Measurements from ENCODE around the gene HDAC4. TPM values are rescaled to one million over a fixed set of nuclear protein-coding genes. Genes with fewer than 3 reads are reported as not detected.

The HDAC4 gene
- total and polyA plus RNA-seq, 9 of the 15 experiments (the other 6 are each of a cell fraction or from before 2014, with no cell fraction given) = 0.11 to 20.2 (median 4.0) TPM

DNA sequence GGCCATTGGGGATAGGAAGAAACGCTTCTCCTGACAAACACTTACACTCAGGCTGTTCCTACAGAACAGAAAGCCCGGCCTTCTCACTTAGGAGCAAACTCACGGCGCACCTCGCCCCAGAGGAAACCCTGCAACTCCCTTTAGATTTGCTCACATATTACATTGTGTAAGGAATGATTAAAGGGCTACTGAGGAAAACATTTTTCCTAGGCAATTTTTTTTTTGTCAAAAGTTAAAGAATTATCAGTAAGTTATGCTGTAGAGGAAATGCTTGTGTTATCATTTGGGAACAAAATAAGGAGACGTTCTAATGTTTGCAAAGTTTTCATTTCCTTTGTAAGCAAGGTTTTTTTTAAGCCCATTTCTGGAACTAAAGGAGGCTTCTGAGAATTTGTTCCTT lies 264.1 kb downstream of the HDAC4 start (continued):
- no peak for TF ChIP-seq SREBF1 (IDR thresholded peaks at IDR 0.05; ENCODE audit: borderline replicate concordance, low read depth, low read length)

DNA sequence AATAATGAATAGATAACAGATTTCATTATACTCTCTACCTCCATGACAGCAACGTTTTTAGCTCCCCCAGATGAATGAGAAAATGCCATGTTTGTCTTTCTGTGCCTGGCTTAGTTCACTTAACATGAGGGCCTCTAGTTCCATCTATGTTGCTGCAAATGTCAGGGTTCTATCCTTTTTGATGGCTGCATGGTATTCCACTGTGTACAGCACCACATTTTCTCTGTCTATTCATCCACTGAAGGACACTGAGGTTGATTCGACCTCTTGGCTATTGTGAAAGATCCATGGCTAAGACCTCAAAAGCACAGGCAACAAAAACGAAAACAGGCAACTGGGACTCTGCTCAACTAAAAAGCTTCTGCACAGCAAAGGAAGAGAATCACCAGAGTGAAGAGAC lies 264.6 kb downstream of the HDAC4 start:
- Histone ChIP-seq H3K9me1 (ENCODE audit: control insufficient read depth, insufficient read depth, low read length) (no peaks in the 10 kb centered on the region), H2AFZ (ENCODE audit: low read depth, low read length) (no peak overlapping the region), H3K36me3 (ENCODE audit: control insufficient read depth, insufficient read depth, low read length) (peaks cover 12% of the 10 kb centered on the region; the same call in 1 of the 3 replicates), H3K4me3 (no peak overlapping the region), H3K4me2 (ENCODE audit: insufficient read depth, low read length) (no peak overlapping the region), H3K9ac (ENCODE audit: insufficient read depth in 1 of 2, low read depth in 2 of 2, low read length in 2 of 2) (no peak overlapping the region), H4K20me1 (replicated peaks; ENCODE audit: control insufficient read depth, insufficient read depth, low read length) (no peaks in the 10 kb centered on the region), H3K27me3 (ENCODE audit: control insufficient read depth in 2 of 2, insufficient read depth in 2 of 2, low read length in 2 of 2) (no peaks in the 10 kb centered on the region), H3K27ac (ENCODE audit: extremely low read depth, low read depth, low read length) (no peak overlapping the region), H3K4me1 (replicated peaks in 1 of 2; ENCODE audit: control insufficient read depth in 2 of 2, insufficient read depth in 2 of 2, low read length in 2 of 2) (no peaks in the 10 kb centered on the region), H3K79me2 (ENCODE audit: control insufficient read depth, insufficient read depth, low read length) (no peaks in the 10 kb centered on the region), H3K9me3 (replicated peaks; ENCODE audit: control insufficient read depth, insufficient read depth, low read depth, low read length) (no peaks in the 10 kb centered on the region)
- intact Hi-C loops (cut with micrococcal nuclease) (no loop called here), in situ Hi-C loops (cut with MboI) (no loop called here)
- 36% methylated on average over 3 of the region's 3 CpGs for WGBS (ENCODE audit: insufficient coverage, low coverage, missing lambda C conversion rate)
- ChIA-PET CTCF (ENCODE audit: low intra/inter-chr PET ratio) (no interaction called here), POLR2A (no interaction called here)
- DNase-seq (ENCODE audit: extremely low read depth in 1 of 4, low spot score in 3 of 4) = no peak
- no peak for FAIRE-seq
- no TSS peak for BruUV-seq (replicated peaks)
- ATAC-seq = no peak
- TF ChIP-seq, protein P1, sequence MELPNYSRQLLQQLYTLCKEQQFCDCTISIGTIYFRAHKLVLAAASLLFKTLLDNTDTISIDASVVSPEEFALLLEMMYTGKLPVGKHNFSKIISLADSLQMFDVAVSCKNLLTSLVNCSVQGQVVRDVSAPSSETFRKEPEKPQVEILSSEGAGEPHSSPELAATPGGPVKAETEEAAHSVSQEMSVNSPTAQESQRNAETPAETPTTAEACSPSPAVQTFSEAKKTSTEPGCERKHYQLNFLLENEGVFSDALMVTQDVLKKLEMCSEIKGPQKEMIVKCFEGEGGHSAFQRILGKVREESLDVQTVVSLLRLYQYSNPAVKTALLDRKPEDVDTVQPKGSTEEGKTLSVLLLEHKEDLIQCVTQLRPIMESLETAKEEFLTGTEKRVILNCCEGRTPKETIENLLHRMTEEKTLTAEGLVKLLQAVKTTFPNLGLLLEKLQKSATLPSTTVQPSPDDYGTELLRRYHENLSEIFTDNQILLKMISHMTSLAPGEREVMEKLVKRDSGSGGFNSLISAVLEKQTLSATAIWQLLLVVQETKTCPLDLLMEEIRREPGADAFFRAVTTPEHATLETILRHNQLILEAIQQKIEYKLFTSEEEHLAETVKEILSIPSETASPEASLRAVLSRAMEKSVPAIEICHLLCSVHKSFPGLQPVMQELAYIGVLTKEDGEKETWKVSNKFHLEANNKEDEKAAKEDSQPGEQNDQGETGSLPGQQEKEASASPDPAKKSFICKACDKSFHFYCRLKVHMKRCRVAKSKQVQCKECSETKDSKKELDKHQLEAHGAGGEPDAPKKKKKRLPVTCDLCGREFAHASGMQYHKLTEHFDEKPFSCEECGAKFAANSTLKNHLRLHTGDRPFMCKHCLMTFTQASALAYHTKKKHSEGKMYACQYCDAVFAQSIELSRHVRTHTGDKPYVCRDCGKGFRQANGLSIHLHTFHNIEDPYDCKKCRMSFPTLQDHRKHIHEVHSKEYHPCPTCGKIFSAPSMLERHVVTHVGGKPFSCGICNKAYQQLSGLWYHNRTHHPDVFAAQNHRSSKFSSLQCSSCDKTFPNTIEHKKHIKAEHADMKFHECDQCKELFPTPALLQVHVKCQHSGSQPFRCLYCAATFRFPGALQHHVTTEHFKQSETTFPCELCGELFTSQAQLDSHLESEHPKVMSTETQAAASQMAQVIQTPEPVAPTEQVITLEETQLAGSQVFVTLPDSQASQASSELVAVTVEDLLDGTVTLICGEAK (IDR thresholded peaks at IDR 0.05) = no peak
- TF ChIP-seq, protein P1 (CRISPR knock-in tag; IDR thresholded peaks at IDR 0.05) = no peak
- TF ChIP-seq FOXA3 (CRISPR knock-in tag; conservative IDR thresholded peaks at IDR 0.05 in 1 of 2, IDR thresholded peaks at IDR 0.05 in 1 of 2) = no peak
- TF ChIP-seq ARHGAP35 (IDR thresholded peaks at IDR 0.05; ENCODE audit: partially characterized antibody) = no peak
- peak; percentile 92 for TF ChIP-seq ZNF146 (CRISPR knock-in tag; IDR thresholded peaks at IDR 0.05; ENCODE audit: unreplicated experiment)
- no peak for TF ChIP-seq ZNF75A (CRISPR knock-in tag; IDR thresholded peaks at IDR 0.05)
- TF ChIP-seq RBM25 (IDR thresholded peaks at IDR 0.05; ENCODE audit: low read depth, low read length, severe bottlenecking) = peak; percentile 81
- TF ChIP-seq HNRNPL (IDR thresholded peaks at IDR 0.05; ENCODE audit: low read depth, low read length) = no peak
